ENCODE measurements around the gene CCDC54.

- TF ChIP-seq CTCF (IDR thresholded peaks at IDR 0.05) (no peak), EZH2 (IDR thresholded peaks at IDR 0.05) (no peak)
These were observed 44.6 kb downstream of the CCDC54 start for GRCh38 chr3:107421881-107422280.

Data from neural progenitor cell (in vitro differentiated cells).